ENCODE measurements around the gene MAP3K21.
A peak's percentile ranks its signal among the peaks of the same experiment; 100 is the strongest.

Gene MAP3K21

DNA sequence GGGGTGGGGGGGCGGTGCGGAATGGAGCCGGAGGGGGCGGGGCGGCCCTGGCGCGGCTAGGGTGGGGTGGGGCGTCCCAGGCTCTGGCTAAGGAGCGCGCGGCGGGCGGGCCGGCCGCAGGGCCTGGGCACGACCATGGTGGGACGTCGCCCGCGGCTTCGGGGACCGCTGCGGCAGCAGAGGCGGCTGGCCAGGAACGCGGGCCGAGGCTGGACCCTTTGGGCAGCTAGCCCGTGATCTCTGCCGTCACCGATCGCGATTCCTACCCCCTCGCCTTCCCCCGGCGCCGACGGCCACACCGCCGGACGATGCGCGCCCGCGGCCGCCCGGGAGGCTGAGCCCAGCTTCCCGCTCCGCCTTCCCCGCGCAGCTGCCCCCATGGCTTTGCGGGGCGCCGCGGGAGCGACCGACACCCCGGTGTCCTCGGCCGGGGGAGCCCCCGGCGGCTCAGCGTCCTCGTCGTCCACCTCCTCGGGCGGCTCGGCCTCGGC, at the start of gene MAP3K21:
TSS of gene MAP3K21 (plus strand) at position 74 of the 491 bp plus-strand sequence. CDS start at position 379, 305 bp downstream.
- Histone ChIP-seq H2AFZ (ENCODE audit: low read depth, low read length) (peak within 1 kb of the TSS; percentile 65), H3K36me3 (ENCODE audit: insufficient read depth, low read length) (no peaks in the 10 kb centered on the region), H3K4me2 (ENCODE audit: insufficient read depth, low read length) (peak within 1 kb of the TSS; percentile 84), H3K27ac (ENCODE audit: low read length) (no peak within 1 kb of the TSS), H3K4me1 (ENCODE audit: insufficient read depth, low read length) (peaks cover 14% of the 10 kb centered on the region), H3K79me2 (ENCODE audit: insufficient read depth, low read length) (no peaks in the 10 kb centered on the region), H3K9me3 (ENCODE audit: insufficient read depth, low read length, severe bottlenecking) (no peaks in the 10 kb centered on the region), H3K9ac (ENCODE audit: low read depth, low read length) (peak within 1 kb of the TSS; percentile 49; the same call in 1 of the 2 replicates), H3K27me3 (ENCODE audit: insufficient read depth, low read length, poor library complexity) (peaks cover 3% of the 10 kb centered on the region), H3K4me3 (ENCODE audit: low read depth in 1 of 2, low read length in 2 of 2) (peak within 1 kb of the TSS in 1 of 2 experiments; percentile 55; a peak in 3 of 4 replicates), H4K20me1 (ENCODE audit: insufficient read depth, low read length) (no peaks in the 10 kb centered on the region)
- ATAC-seq (ENCODE audit: insufficient read depth, low read depth) (peak; percentile 70), DNase-seq (no peak)
- TF ChIP-seq, protein P1, sequence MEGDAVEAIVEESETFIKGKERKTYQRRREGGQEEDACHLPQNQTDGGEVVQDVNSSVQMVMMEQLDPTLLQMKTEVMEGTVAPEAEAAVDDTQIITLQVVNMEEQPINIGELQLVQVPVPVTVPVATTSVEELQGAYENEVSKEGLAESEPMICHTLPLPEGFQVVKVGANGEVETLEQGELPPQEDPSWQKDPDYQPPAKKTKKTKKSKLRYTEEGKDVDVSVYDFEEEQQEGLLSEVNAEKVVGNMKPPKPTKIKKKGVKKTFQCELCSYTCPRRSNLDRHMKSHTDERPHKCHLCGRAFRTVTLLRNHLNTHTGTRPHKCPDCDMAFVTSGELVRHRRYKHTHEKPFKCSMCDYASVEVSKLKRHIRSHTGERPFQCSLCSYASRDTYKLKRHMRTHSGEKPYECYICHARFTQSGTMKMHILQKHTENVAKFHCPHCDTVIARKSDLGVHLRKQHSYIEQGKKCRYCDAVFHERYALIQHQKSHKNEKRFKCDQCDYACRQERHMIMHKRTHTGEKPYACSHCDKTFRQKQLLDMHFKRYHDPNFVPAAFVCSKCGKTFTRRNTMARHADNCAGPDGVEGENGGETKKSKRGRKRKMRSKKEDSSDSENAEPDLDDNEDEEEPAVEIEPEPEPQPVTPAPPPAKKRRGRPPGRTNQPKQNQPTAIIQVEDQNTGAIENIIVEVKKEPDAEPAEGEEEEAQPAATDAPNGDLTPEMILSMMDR (IDR thresholded peaks at IDR 0.05; ENCODE audit: borderline replicate concordance, extremely low read depth, low read length, poor library complexity, severe bottlenecking) = no peak
- TF ChIP-seq EZH2 (IDR thresholded peaks at IDR 0.05; ENCODE audit: borderline replicate concordance, low read depth, low read length, severe bottlenecking) = no peak

DNA sequence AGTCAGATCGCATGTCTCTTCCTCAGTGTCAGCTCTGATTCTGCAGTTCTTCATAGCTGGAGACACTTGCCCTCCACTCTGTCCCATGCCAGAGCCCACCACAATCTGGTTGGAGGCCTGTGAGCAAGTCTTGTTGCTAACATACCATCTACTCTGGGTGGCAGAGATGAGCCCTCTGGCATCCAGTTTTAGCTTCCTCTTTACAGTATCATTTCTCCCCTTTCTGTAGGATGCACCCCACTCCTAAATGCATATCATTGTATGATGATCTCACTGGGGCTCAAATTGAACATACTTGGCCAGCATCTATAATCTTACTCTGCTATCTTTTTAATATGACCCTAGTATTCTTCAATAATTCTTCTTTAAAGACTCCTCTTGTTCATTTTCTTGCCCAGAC, 48.9 kb upstream of the MAP3K21 start:
- DNase-seq (no peak), ATAC-seq (ENCODE audit: insufficient read depth, low read depth) (no peak)
- H3K36me3 ChIP-seq (ENCODE audit: insufficient read depth, low read length) = no peaks in the 10 kb centered on the region
- H3K27ac ChIP-seq (ENCODE audit: low read length) = no peak overlapping the region
- peaks cover 11% of the 10 kb centered on the region; the same call in 1 of the 2 replicates for H3K79me2 ChIP-seq (ENCODE audit: insufficient read depth, low read length)
- H3K9me3 ChIP-seq (ENCODE audit: insufficient read depth, low read length, severe bottlenecking) = no peaks in the 10 kb centered on the region
- H3K4me3 ChIP-seq (ENCODE audit: low read depth in 1 of 2, low read length in 2 of 2) = no peak overlapping the region
- no peak overlapping the region for H3K9ac ChIP-seq (ENCODE audit: low read depth, low read length)
- no peak overlapping the region for H3K4me2 ChIP-seq (ENCODE audit: insufficient read depth, low read length)
- no peak overlapping the region for H2AFZ ChIP-seq (ENCODE audit: low read depth, low read length)
- H3K27me3 ChIP-seq (ENCODE audit: insufficient read depth, low read length, poor library complexity) = no peaks in the 10 kb centered on the region
- no peaks in the 10 kb centered on the region for H4K20me1 ChIP-seq (ENCODE audit: insufficient read depth, low read length)
- no peak for TF ChIP-seq EZH2 (IDR thresholded peaks at IDR 0.05; ENCODE audit: borderline replicate concordance, low read depth, low read length, severe bottlenecking)
- TF ChIP-seq, protein P1 (IDR thresholded peaks at IDR 0.05; ENCODE audit: borderline replicate concordance, extremely low read depth, low read length, poor library complexity, severe bottlenecking) = no peak
- peaks cover 34% of the 10 kb centered on the region for H3K4me1 ChIP-seq (ENCODE audit: insufficient read depth, low read length)

DNA sequence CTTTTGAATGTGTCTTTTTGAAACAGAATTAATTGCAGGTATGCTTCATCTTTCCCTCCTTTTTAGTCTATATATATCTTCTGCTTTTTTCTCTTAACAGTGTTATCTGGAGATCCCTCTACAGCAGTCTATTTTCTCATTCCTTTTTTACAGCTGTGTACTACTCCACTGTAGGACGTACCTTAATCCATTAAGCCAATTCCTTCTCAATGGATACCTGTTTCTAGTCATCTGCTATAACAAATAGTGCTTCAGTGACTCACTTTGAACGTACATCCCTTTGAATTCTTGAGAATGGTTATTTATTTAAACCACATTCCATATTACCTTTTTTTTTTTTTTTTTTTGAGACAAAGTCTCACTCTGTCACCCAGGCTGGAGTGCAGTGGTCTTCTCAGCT, 47.6 kb upstream of the MAP3K21 start:
- Histone ChIP-seq H4K20me1 (ENCODE audit: insufficient read depth, low read length) (no peaks in the 10 kb centered on the region), H2AFZ (ENCODE audit: low read depth, low read length) (no peak overlapping the region), H3K9ac (ENCODE audit: low read depth, low read length) (no peak overlapping the region), H3K4me3 (ENCODE audit: low read depth in 1 of 2, low read length in 2 of 2) (no peak overlapping the region), H3K27ac (ENCODE audit: low read length) (no peak overlapping the region), H3K9me3 (ENCODE audit: insufficient read depth, low read length, severe bottlenecking) (no peaks in the 10 kb centered on the region), H3K27me3 (ENCODE audit: insufficient read depth, low read length, poor library complexity) (no peaks in the 10 kb centered on the region), H3K4me2 (ENCODE audit: insufficient read depth, low read length) (no peak overlapping the region), H3K36me3 (ENCODE audit: insufficient read depth, low read length) (no peaks in the 10 kb centered on the region), H3K4me1 (ENCODE audit: insufficient read depth, low read length) (peaks cover 34% of the 10 kb centered on the region), H3K79me2 (ENCODE audit: insufficient read depth, low read length) (peaks cover 11% of the 10 kb centered on the region; the same call in 1 of the 2 replicates)
- TF ChIP-seq, protein P1 (IDR thresholded peaks at IDR 0.05; ENCODE audit: borderline replicate concordance, extremely low read depth, low read length, poor library complexity, severe bottlenecking) = no peak
- ATAC-seq (ENCODE audit: insufficient read depth, low read depth) (no peak), DNase-seq (no peak)
